Measurements from ENCODE around the gene RPIA. TPM values are rescaled to one million over a fixed set of nuclear protein-coding genes. Genes with fewer than 3 reads are reported as not detected.
A peak's percentile ranks its signal among the peaks of the same experiment; 100 is the strongest.
"Not testable (repeated sequence)": the region's sequence is repeated elsewhere in the genome, so short reads cannot be mapped to it uniquely, and the experiment has no call there.

RPIA gene
- total RNA-seq, 5 donors from 2014 or later (not counting 1 experiment from before 2014, with no cell fraction given) = 23.6 to 30.3 (median 24.0) TPM

DNA sequence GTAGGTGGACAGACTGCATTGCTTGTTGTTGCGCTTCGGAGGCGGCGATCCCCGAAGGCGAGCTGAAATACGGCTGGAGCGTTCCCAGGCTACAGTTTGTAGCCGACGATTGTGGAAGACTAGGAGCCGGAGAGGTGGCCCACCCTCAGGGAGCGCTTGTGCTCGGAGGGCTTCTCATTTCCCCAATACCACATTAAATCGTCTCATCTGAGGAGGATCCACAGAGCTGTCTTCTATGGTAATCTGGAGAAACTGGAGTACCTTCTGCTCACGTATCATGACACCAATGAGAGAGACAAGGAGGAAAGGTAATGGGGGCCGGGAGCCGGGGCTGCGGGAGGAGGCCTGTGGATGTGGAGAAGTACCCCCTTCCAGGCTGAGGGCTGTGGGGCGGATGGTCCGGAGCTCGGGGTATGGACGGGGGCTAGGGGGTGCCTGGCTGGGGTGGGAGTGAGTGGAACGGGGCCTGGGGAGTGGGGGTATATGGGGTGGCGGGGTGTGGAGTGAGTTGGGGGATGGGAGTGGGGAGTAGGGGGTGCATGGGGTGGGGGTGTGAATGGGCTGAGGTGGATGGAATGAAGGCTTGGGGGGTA lies 74.5 kb downstream of the RPIA start:
- H3K9me3 Mint-ChIP-seq; DNase-seq; H3K4me1 Mint-ChIP-seq; H3K27ac ChIP-seq (ENCODE audit: low read length); H3K36me3 ChIP-seq (ENCODE audit: control insufficient read depth in 2 of 2, extremely low read depth in 1 of 2, insufficient read depth in 1 of 2, low read length in 1 of 2); H3K9me3 ChIP-seq; H3K36me3 Mint-ChIP-seq; POLR2A ChIA-PET: not testable (repeated sequence)
- CTCF ChIA-PET = interaction anchor here in 1 of 2 donors (1.7 kb wide), 1 partner anchor 14 kb away, joined by 3 read pairs; no protein-coding TSS in a partner anchor
- Histone ChIP-seq H3K27me3 (replicated peaks in 1 of 2; ENCODE audit: control insufficient read depth in 2 of 2, extremely low read depth in 1 of 2, insufficient read depth in 2 of 2, low read length in 1 of 2) (peaks cover 0 to 19% of the 10 kb centered on the region in 2 experiments), H3K4me3 (ENCODE audit: control insufficient read depth in 1 of 2, extremely low read depth in 1 of 2, low read length in 1 of 2) (peak overlapping the region; percentile 27 to 69), H3K4me1 (ENCODE audit: control insufficient read depth in 1 of 2, extremely low read depth in 1 of 2, insufficient read depth in 2 of 2, low read length in 2 of 2) (peaks cover 2 to 11% of the 10 kb centered on the region in 2 experiments)
- peaks cover 4 to 22% of the 10 kb centered on the region in 2 donors for H3K27me3 Mint-ChIP-seq
- peak overlapping the region; percentile 72 to 89 (median 80) for H3K4me3 Mint-ChIP-seq
- peak overlapping the region; percentile 27 to 44 for H3K27ac Mint-ChIP-seq
- WGBS (ENCODE audit: insufficient coverage) = 74% methylated on average over 7 of the region's 24 CpGs
- ATAC-seq (replicated peaks in 1 of 4) = peak in 2 of 4 experiments; percentile 19 to 44

DNA sequence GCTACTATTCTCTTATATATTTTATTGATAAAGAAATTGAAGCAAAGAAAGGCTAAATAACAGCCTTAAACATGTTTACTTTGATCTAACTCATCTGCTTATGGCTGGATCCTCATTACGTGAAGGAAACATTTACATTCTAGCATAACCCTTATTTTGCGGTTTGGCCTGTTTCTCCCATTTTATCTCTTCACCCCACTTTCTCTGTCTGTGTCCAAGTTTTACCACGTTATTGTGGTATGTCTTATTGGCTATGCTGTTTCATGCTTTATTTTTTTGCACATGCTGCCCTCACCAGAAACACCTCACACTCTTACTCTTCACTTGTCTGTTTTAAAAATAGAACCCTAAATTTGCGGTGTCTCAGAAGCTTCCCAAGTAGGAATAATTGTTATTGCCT lies 78.5 kb downstream of the RPIA start:
- Histone ChIP-seq H3K4me3 (ENCODE audit: control insufficient read depth in 1 of 2, extremely low read depth in 1 of 2, low read length in 1 of 2) (no peak overlapping the region), H3K9me3 (no peaks in the 10 kb centered on the region), H3K27me3 (replicated peaks in 1 of 2; ENCODE audit: control insufficient read depth in 2 of 2, extremely low read depth in 1 of 2, insufficient read depth in 2 of 2, low read length in 1 of 2) (peaks cover 0 to 13% of the 10 kb centered on the region in 2 experiments), H3K36me3 (ENCODE audit: control insufficient read depth in 2 of 2, extremely low read depth in 1 of 2, insufficient read depth in 1 of 2, low read length in 1 of 2) (no peaks in the 10 kb centered on the region), H3K4me1 (ENCODE audit: control insufficient read depth in 1 of 2, extremely low read depth in 1 of 2, insufficient read depth in 2 of 2, low read length in 2 of 2) (peaks cover 0 to 10% of the 10 kb centered on the region in 2 experiments), H3K27ac (ENCODE audit: low read length) (no peak overlapping the region)
- ATAC-seq (replicated peaks in 1 of 4) = no peak
- H3K27ac Mint-ChIP-seq = no peak overlapping the region
- H3K4me3 Mint-ChIP-seq = no peak overlapping the region
- H3K36me3 Mint-ChIP-seq = no peaks in the 10 kb centered on the region
- H3K27me3 Mint-ChIP-seq = peaks cover 4 to 9% of the 10 kb centered on the region in 2 donors
- CTCF ChIA-PET = no interaction called here
- peaks cover 3 to 8% (median 5%) of the 10 kb centered on the region in 3 donors for H3K4me1 Mint-ChIP-seq
- H3K9me3 Mint-ChIP-seq = peaks cover 0 to 7% (median 2%) of the 10 kb centered on the region in 3 donors
- no peak for DNase-seq
- no CpG with 5 or more reads among the region's 4 CpGs for WGBS (ENCODE audit: insufficient coverage)
- POLR2A ChIA-PET = no interaction called here

DNA sequence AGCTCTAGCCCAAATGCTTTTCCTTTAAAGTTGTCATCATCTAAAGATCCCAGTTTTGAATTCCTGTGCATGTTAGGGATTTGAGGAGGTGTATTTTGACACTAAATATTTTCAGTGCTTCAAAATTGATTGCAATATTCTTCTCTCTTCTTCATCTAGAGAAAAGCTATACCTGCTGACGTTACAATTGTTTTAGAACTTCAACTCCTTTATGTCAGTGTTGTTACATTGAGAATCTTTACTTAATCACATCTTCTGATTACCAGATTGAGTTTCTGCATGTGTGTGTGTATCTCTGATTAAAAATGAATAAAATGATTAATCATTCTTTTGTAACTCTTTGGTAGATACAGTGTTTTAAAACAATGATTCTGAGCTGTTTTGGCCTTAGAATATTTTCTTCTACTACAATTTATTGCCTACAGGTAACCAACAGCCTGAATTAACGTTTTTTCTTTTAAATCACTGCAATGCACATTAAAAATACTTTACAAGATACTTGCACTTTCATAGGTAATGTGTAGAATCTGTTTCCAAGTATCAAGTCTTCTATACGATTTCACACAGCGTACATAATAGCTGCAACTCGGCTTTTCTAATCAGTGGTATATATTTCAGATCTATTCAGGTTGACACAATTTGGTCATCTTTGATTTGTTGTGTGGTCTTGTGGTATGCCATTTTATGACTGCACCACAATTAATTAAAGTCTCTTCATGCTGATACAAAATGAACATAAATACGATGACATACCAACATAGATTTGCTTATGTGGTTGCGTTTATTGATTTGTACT lies 82.0 kb downstream of the RPIA start:
- H3K4me1 Mint-ChIP-seq; DNase-seq; H3K27ac Mint-ChIP-seq; H3K27ac ChIP-seq (ENCODE audit: low read length); H3K27me3 ChIP-seq (replicated peaks in 1 of 2; ENCODE audit: control insufficient read depth in 2 of 2, extremely low read depth in 1 of 2, insufficient read depth in 2 of 2, low read length in 1 of 2); H3K4me1 ChIP-seq (ENCODE audit: control insufficient read depth in 1 of 2, extremely low read depth in 1 of 2, insufficient read depth in 2 of 2, low read length in 2 of 2); CTCF ChIA-PET; POLR2A ChIA-PET; H3K4me3 ChIP-seq (ENCODE audit: control insufficient read depth in 1 of 2, extremely low read depth in 1 of 2, low read length in 1 of 2); H3K27me3 Mint-ChIP-seq; H3K9me3 ChIP-seq; H3K36me3 Mint-ChIP-seq; H3K4me3 Mint-ChIP-seq; ATAC-seq (replicated peaks in 1 of 4); H3K36me3 ChIP-seq (ENCODE audit: control insufficient read depth in 2 of 2, extremely low read depth in 1 of 2, insufficient read depth in 1 of 2, low read length in 1 of 2): not testable (repeated sequence)
- peaks cover 8 to 14% (median 9%) of the 10 kb centered on the region in 3 donors for H3K9me3 Mint-ChIP-seq
- WGBS (ENCODE audit: insufficient coverage) = 85% methylated on average over 3 of the region's 7 CpGs

GRCh38 chr2:88789213-88789612 lies 97.7 kb downstream of the RPIA start:
- POLR2A ChIA-PET; H3K27ac Mint-ChIP-seq; H3K4me1 ChIP-seq (ENCODE audit: control insufficient read depth in 1 of 2, extremely low read depth in 1 of 2, insufficient read depth in 2 of 2, low read length in 2 of 2); DNase-seq; H3K27me3 Mint-ChIP-seq; H3K4me1 Mint-ChIP-seq; ATAC-seq (replicated peaks in 1 of 4); H3K36me3 ChIP-seq (ENCODE audit: control insufficient read depth in 2 of 2, extremely low read depth in 1 of 2, insufficient read depth in 1 of 2, low read length in 1 of 2); H3K9me3 Mint-ChIP-seq; H3K36me3 Mint-ChIP-seq; H3K27me3 ChIP-seq (replicated peaks in 1 of 2; ENCODE audit: control insufficient read depth in 2 of 2, extremely low read depth in 1 of 2, insufficient read depth in 2 of 2, low read length in 1 of 2); H3K4me3 ChIP-seq (ENCODE audit: control insufficient read depth in 1 of 2, extremely low read depth in 1 of 2, low read length in 1 of 2); H3K27ac ChIP-seq (ENCODE audit: low read length); H3K4me3 Mint-ChIP-seq; CTCF ChIA-PET; H3K9me3 ChIP-seq: not testable (repeated sequence)
- WGBS (ENCODE audit: insufficient coverage) = 72% methylated on average over 2 of the region's 2 CpGs

GRCh38 chr2:88795932-88796331 lies 104.5 kb downstream of the RPIA start:
- H3K27me3 ChIP-seq (replicated peaks in 1 of 2; ENCODE audit: control insufficient read depth in 2 of 2, extremely low read depth in 1 of 2, insufficient read depth in 2 of 2, low read length in 1 of 2); H3K36me3 ChIP-seq (ENCODE audit: control insufficient read depth in 2 of 2, extremely low read depth in 1 of 2, insufficient read depth in 1 of 2, low read length in 1 of 2); H3K4me1 ChIP-seq (ENCODE audit: control insufficient read depth in 1 of 2, extremely low read depth in 1 of 2, insufficient read depth in 2 of 2, low read length in 2 of 2); CTCF ChIA-PET; H3K9me3 ChIP-seq; H3K27ac ChIP-seq (ENCODE audit: low read length); DNase-seq; H3K4me3 ChIP-seq (ENCODE audit: control insufficient read depth in 1 of 2, extremely low read depth in 1 of 2, low read length in 1 of 2); H3K4me1 Mint-ChIP-seq; H3K27ac Mint-ChIP-seq; H3K4me3 Mint-ChIP-seq; H3K36me3 Mint-ChIP-seq; H3K9me3 Mint-ChIP-seq; ATAC-seq (replicated peaks in 1 of 4); POLR2A ChIA-PET; H3K27me3 Mint-ChIP-seq: not testable (repeated sequence)
- no CpG with 5 or more reads among the region's 2 CpGs for WGBS (ENCODE audit: insufficient coverage)

DNA sequence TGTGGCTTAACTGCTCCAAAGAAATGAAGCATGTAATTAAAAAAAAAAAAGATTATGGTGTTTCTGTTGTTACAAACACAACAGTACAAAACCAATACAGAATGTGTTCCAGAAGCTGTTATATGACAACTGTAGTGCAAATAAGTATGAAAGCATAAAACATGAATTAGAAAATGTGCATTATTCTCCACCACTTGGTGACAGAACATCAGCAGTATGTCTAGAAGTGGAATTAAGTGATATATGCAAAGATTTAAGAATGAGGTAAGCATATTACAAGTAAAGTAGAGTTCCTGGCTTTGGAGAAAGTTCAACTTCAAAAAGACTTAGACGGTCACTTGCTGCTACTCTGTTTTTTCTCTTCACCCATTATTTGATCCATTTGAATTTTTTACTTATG lies 105.0 kb downstream of the RPIA start:
- H3K27ac ChIP-seq (ENCODE audit: low read length); ATAC-seq (replicated peaks in 1 of 4); H3K4me3 ChIP-seq (ENCODE audit: control insufficient read depth in 1 of 2, extremely low read depth in 1 of 2, low read length in 1 of 2); H3K9me3 ChIP-seq; H3K36me3 Mint-ChIP-seq; H3K36me3 ChIP-seq (ENCODE audit: control insufficient read depth in 2 of 2, extremely low read depth in 1 of 2, insufficient read depth in 1 of 2, low read length in 1 of 2); H3K27me3 Mint-ChIP-seq; POLR2A ChIA-PET; H3K4me1 Mint-ChIP-seq; H3K27ac Mint-ChIP-seq; H3K4me3 Mint-ChIP-seq; H3K4me1 ChIP-seq (ENCODE audit: control insufficient read depth in 1 of 2, extremely low read depth in 1 of 2, insufficient read depth in 2 of 2, low read length in 2 of 2); H3K27me3 ChIP-seq (replicated peaks in 1 of 2; ENCODE audit: control insufficient read depth in 2 of 2, extremely low read depth in 1 of 2, insufficient read depth in 2 of 2, low read length in 1 of 2); H3K9me3 Mint-ChIP-seq; CTCF ChIA-PET; DNase-seq: not testable (repeated sequence)
- WGBS (ENCODE audit: insufficient coverage) = no CpG with 5 or more reads among the region's 1 CpG
